HEK293 (cell line): ENCODE measurements around the gene ADAM33.

ENCODE experiments used
- CTCF ChIA-PET: fragments of 350-600 bp; formaldehyde crosslinking; extraction: SDS; loops from one replicate; lab custom pipeline; 2021; ENCODE audit warnings: antibody characterized with exemption; lab: Yijun Ruan, JAX
- POLR2A ChIA-PET: fragments of 300-600 bp; formaldehyde crosslinking; extraction: SDS; loops from one replicate; lab custom pipeline; 2020; ENCODE audit warnings: antibody characterized with exemption, inconsistent platforms; lab: Yijun Ruan, JAX
- H3K27ac ChIP-seq: fragments of 200-500 bp; sonication (Bioruptor generic); 2 replicates; pipeline ENCODE4 v1.5.1; 2014; ENCODE audit warnings: low read depth, low read length, control low read depth, inconsistent platforms; ENCODE audit errors: extremely low read depth
- H3K36me3 ChIP-seq, 2 experiments: fragments of 200-500 bp in 1 of 2; sonication (Bioruptor generic) in 1 of 2; 1 replicate in 1 of 2; 2 replicates in 1 of 2; pipeline ENCODE4 v1.5.1; 2014 to 2017; ENCODE audit warnings: inconsistent platforms in 2 of 2, low read length in 2 of 2; ENCODE audit not compliant: control insufficient read depth in 2 of 2, insufficient read depth in 1 of 2
- H3K4me1 ChIP-seq: fragments of 200-500 bp; sonication (Bioruptor generic); 2 replicates; pipeline ENCODE4 v1.5.1; 2014; ENCODE audit warnings: mild to moderate bottlenecking, low read length, inconsistent platforms; ENCODE audit not compliant: control insufficient read depth, insufficient read depth
- H3K4me3 ChIP-seq: 2 replicates; pipeline ENCODE4 v1.5.1; 2011; ENCODE audit warnings: low read depth, mild to moderate bottlenecking, control low read depth, low read length, moderate library complexity
- H3K9me3 ChIP-seq: fragments of 200-500 bp; sonication (Bioruptor generic); 2 replicates; pipeline ENCODE4 v1.5.1; 2014; ENCODE audit warnings: low read depth, low read length, inconsistent platforms; ENCODE audit not compliant: control insufficient read depth, insufficient read depth
- BCL11A ChIP-seq: fragments of 450-650 bp; formaldehyde crosslinking; IDR thresholded peaks from 2 replicates; pipeline ENCODE4 v1.5.1; 2016; ENCODE audit warnings: low read depth, missing biosample characterization, missing genetic modification characterization
- FEZF1 ChIP-seq: fragments of 450-650 bp; formaldehyde crosslinking; IDR thresholded peaks from 2 replicates; pipeline ENCODE4 v1.5.1; 2016; ENCODE audit warnings: missing biosample characterization, missing genetic modification characterization
- HOXC10 ChIP-seq: sonication (generic); formaldehyde crosslinking; IDR thresholded peaks from 2 replicates; pipeline ENCODE4 v1.8.1; 2023; ENCODE audit warnings: mild to moderate bottlenecking, missing genetic modification reagents
- KLF17 ChIP-seq: fragments of 450-650 bp; formaldehyde crosslinking; IDR thresholded peaks from 2 replicates; pipeline ENCODE4 v1.5.1; 2016; ENCODE audit warnings: missing biosample characterization, missing genetic modification characterization
- PBX3 ChIP-seq: sonication (generic); formaldehyde crosslinking; IDR thresholded peaks from 2 replicates; pipeline ENCODE4 v1.8.1; 2022; ENCODE audit warnings: mild to moderate bottlenecking, moderate library complexity, missing genetic modification reagents
- SALL2 ChIP-seq: fragments of 450-650 bp; formaldehyde crosslinking; IDR thresholded peaks from 2 replicates; pipeline ENCODE4 v1.5.0; 2017; ENCODE audit warnings: missing biosample characterization, mild to moderate bottlenecking, missing genetic modification characterization, borderline replicate concordance
- SP7 ChIP-seq: fragments of 450-650 bp; formaldehyde crosslinking; IDR thresholded peaks from 2 replicates; pipeline ENCODE4 v1.5.1; 2016; ENCODE audit warnings: missing biosample characterization, missing genetic modification characterization
- TRIM28 ChIP-seq: IDR thresholded peaks from 2 replicates; pipeline ENCODE4 v1.6.1; 2011; ENCODE audit warnings: low read length, control low read depth, borderline replicate concordance
- YY2 ChIP-seq: fragments of 450-650 bp; formaldehyde crosslinking; IDR thresholded peaks from 2 replicates; pipeline ENCODE4 v1.5.1; 2016; ENCODE audit warnings: missing biosample characterization, missing genetic modification characterization
- ZBTB1 ChIP-seq: fragments of 450-650 bp; formaldehyde crosslinking; IDR thresholded peaks from 2 replicates; pipeline ENCODE4 v1.5.1; 2016; ENCODE audit warnings: missing biosample characterization, missing genetic modification characterization
- ZNF138 ChIP-seq: fragments of 450-650 bp; formaldehyde crosslinking; IDR thresholded peaks from 2 replicates; pipeline ENCODE4 v1.5.1; 2016; ENCODE audit warnings: missing biosample characterization, missing genetic modification characterization, borderline replicate concordance
- ZNF175 ChIP-seq: fragments of 450-650 bp; formaldehyde crosslinking; IDR thresholded peaks from 2 replicates; pipeline ENCODE4 v1.5.1; 2016; ENCODE audit warnings: missing biosample characterization, missing genetic modification characterization
- ZNF19 ChIP-seq: fragments of 450-650 bp; formaldehyde crosslinking; IDR thresholded peaks from 2 replicates; pipeline ENCODE4; 2016; ENCODE audit warnings: missing biosample characterization, missing genetic modification characterization, low read depth
- ZNF221 ChIP-seq: fragments of 450-650 bp; formaldehyde crosslinking; IDR thresholded peaks from 2 replicates; pipeline ENCODE4 v1.5.1; 2017; ENCODE audit warnings: missing biosample characterization, missing genetic modification characterization, borderline replicate concordance
- ZNF280C ChIP-seq: fragments of 450-650 bp; formaldehyde crosslinking; IDR thresholded peaks from 2 replicates; pipeline ENCODE4 v1.5.1; 2016; ENCODE audit warnings: missing biosample characterization, missing genetic modification characterization
- ZNF292 ChIP-seq: fragments of 450-650 bp; formaldehyde crosslinking; IDR thresholded peaks from 2 replicates; pipeline ENCODE4 v1.5.1; 2016; ENCODE audit warnings: low read depth, missing biosample characterization, missing genetic modification characterization, borderline replicate concordance
- ZNF335 ChIP-seq: fragments of 450-650 bp; formaldehyde crosslinking; conservative IDR thresholded peaks from 2 replicates; pipeline ENCODE4 v1.5.1; 2016; ENCODE audit warnings: missing biosample characterization, missing genetic modification characterization
- ZNF510 ChIP-seq: fragments of 450-650 bp; formaldehyde crosslinking; IDR thresholded peaks from 2 replicates; pipeline ENCODE4 v1.5.1; 2018; ENCODE audit warnings: mild to moderate bottlenecking, missing genetic modification characterization, missing biosample characterization; ENCODE audit not compliant: insufficient replicate concordance
- ZNF514 ChIP-seq: fragments of 450-650 bp; formaldehyde crosslinking; IDR thresholded peaks from 2 replicates; pipeline ENCODE4 v1.5.1; 2016; ENCODE audit warnings: missing biosample characterization, missing genetic modification characterization
- ZNF791 ChIP-seq: fragments of 450-650 bp; formaldehyde crosslinking; IDR thresholded peaks from 2 replicates; pipeline ENCODE4 v1.5.1; 2016; ENCODE audit warnings: missing biosample characterization, missing genetic modification characterization
- TF ChIP-seq, protein P1 (sequence below): fragments of 450-650 bp; formaldehyde crosslinking; IDR thresholded peaks from 2 replicates; pipeline ENCODE4 v1.5.1; 2016; ENCODE audit warnings: missing biosample characterization, missing genetic modification characterization, borderline replicate concordance
- TF ChIP-seq, protein P2 (sequence below): fragments of 450-650 bp; formaldehyde crosslinking; IDR thresholded peaks from 2 replicates; pipeline ENCODE4 v1.5.1; 2016; ENCODE audit warnings: missing biosample characterization, missing genetic modification characterization
- TF ChIP-seq, protein P3 (sequence below): fragments of 450-650 bp; formaldehyde crosslinking; IDR thresholded peaks from 2 replicates; pipeline ENCODE4 v1.5.1; 2016; ENCODE audit warnings: missing biosample characterization, missing genetic modification characterization

Gene ADAM33

DNA sequence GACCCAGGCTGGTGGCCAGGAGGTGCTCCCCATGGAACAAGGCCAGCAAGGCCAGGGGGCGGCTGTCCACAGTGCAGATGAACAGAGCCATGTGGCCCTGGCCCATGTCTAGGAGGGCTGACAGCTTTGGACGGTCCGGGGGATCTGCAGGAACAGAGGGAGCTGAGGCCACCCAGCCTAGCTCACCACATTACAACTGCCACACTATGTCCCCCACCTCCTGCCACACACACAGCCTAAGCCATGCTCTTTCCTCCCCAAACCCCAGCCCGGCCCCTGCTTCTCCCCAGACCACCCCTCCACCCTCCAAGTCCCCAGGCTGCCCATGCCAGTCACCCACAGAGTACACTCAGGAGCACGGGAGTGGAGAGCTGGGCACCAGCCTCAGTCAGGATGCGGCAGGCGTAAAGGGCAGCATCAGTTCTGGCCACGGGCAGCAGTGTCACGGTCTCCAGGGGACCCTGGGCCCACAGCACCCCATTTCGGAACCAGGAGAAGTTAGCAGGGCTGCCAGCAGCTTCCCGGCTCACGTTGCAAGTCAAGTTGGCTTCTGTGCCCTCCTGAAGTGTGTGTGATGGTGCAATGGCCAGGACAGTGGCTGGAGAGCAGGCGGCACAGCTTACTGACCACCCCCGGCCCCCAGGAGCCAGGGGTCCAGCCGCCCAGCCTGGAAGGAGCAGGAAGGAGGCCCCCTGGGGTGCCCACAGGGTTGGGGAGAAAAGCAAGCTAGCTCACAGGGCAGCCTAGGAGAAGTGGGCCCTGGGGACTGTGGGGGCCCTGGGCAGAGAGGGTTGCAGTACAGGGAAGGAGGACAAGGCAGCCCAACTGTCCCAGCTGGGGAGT, 15.2 kb upstream of the ADAM33 start (continued):
- TF ChIP-seq, protein P1, sequence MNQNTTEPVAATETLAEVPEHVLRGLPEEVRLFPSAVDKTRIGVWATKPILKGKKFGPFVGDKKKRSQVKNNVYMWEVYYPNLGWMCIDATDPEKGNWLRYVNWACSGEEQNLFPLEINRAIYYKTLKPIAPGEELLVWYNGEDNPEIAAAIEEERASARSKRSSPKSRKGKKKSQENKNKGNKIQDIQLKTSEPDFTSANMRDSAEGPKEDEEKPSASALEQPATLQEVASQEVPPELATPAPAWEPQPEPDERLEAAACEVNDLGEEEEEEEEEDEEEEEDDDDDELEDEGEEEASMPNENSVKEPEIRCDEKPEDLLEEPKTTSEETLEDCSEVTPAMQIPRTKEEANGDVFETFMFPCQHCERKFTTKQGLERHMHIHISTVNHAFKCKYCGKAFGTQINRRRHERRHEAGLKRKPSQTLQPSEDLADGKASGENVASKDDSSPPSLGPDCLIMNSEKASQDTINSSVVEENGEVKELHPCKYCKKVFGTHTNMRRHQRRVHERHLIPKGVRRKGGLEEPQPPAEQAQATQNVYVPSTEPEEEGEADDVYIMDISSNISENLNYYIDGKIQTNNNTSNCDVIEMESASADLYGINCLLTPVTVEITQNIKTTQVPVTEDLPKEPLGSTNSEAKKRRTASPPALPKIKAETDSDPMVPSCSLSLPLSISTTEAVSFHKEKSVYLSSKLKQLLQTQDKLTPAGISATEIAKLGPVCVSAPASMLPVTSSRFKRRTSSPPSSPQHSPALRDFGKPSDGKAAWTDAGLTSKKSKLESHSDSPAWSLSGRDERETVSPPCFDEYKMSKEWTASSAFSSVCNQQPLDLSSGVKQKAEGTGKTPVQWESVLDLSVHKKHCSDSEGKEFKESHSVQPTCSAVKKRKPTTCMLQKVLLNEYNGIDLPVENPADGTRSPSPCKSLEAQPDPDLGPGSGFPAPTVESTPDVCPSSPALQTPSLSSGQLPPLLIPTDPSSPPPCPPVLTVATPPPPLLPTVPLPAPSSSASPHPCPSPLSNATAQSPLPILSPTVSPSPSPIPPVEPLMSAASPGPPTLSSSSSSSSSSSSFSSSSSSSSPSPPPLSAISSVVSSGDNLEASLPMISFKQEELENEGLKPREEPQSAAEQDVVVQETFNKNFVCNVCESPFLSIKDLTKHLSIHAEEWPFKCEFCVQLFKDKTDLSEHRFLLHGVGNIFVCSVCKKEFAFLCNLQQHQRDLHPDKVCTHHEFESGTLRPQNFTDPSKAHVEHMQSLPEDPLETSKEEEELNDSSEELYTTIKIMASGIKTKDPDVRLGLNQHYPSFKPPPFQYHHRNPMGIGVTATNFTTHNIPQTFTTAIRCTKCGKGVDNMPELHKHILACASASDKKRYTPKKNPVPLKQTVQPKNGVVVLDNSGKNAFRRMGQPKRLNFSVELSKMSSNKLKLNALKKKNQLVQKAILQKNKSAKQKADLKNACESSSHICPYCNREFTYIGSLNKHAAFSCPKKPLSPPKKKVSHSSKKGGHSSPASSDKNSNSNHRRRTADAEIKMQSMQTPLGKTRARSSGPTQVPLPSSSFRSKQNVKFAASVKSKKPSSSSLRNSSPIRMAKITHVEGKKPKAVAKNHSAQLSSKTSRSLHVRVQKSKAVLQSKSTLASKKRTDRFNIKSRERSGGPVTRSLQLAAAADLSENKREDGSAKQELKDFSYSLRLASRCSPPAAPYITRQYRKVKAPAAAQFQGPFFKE = no peak
- TF ChIP-seq YY2 (tag by site-specific recombination) = no peak
- TF ChIP-seq BCL11A (tag by site-specific recombination) = no peak
- no peak for TF ChIP-seq ZNF335
- no peak for TF ChIP-seq SP7 (tag by site-specific recombination)
- no peak for TF ChIP-seq SALL2 (tag by site-specific recombination)
- TF ChIP-seq, protein P2, sequence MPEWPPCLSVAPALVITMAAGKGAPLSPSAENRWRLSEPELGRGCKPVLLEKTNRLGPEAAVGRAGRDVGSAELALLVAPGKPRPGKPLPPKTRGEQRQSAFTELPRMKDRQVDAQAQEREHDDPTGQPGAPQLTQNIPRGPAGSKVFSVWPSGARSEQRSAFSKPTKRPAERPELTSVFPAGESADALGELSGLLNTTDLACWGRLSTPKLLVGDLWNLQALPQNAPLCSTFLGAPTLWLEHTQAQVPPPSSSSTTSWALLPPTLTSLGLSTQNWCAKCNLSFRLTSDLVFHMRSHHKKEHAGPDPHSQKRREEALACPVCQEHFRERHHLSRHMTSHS = no peak

DNA sequence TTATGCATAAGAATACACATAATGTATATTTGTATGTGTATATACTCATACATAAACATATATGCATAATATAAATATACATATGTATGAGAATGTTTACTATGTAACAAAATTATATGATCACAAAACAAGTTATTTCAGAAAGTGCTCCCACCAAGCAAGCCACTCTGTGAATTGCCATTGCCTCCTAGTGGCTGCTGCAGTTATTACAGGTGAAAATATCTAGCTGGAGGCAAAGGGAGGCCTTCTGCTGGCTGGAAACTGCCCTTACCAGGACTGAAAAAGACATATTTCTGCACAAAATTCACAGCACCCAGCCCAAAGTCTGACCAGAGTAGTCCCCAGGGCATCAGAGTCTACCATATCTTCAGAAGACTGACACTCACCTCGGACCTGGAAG, 14.4 kb upstream of the ADAM33 start:
- ChIA-PET CTCF (interaction anchor here (0.7 to 4.3 kb wide), 16 partner anchors 8 to 476 kb away, joined by 3 to 28 read pairs (median 4); partner anchors contain the start of genes ADAM33 and ADISSP), POLR2A (no interaction called here)
- Histone ChIP-seq H3K4me1 (no peaks in the 10 kb centered on the region), H3K36me3 (no peaks in the 10 kb centered on the region), H3K9me3 (no peaks in the 10 kb centered on the region), H3K27ac (no peak overlapping the region), H3K4me3 (no peak overlapping the region)
- TF ChIP-seq PBX3 (CRISPR knock-in tag) (no peak), ZNF514 (tag by site-specific recombination) (no peak), ZNF19 (tag by site-specific recombination) (no peak), HOXC10 (CRISPR knock-in tag) (no peak), ZNF791 (no peak), ZBTB1 (tag by site-specific recombination) (no peak), ZNF510 (tag by site-specific recombination) (no peak), TRIM28 (no peak), ZNF175 (no peak), ZNF292 (tag by site-specific recombination) (no peak), ZNF280C (tag by site-specific recombination) (no peak), ZNF221 (tag by site-specific recombination) (no peak), KLF17 (no peak), FEZF1 (tag by site-specific recombination) (no peak), ZNF138 (tag by site-specific recombination) (no peak), ZNF335 (no peak)
- TF ChIP-seq, protein P3, sequence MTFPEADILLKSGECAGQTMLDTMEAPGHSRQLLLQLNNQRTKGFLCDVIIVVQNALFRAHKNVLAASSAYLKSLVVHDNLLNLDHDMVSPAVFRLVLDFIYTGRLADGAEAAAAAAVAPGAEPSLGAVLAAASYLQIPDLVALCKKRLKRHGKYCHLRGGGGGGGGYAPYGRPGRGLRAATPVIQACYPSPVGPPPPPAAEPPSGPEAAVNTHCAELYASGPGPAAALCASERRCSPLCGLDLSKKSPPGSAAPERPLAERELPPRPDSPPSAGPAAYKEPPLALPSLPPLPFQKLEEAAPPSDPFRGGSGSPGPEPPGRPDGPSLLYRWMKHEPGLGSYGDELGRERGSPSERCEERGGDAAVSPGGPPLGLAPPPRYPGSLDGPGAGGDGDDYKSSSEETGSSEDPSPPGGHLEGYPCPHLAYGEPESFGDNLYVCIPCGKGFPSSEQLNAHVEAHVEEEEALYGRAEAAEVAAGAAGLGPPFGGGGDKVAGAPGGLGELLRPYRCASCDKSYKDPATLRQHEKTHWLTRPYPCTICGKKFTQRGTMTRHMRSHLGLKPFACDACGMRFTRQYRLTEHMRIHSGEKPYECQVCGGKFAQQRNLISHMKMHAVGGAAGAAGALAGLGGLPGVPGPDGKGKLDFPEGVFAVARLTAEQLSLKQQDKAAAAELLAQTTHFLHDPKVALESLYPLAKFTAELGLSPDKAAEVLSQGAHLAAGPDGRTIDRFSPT (tag by site-specific recombination) = no peak
